Stromal cell of bone marrow (primary cell): Measurements from ENCODE around the gene GTSE1.

Experiments used
- DNase-seq: peaks from one replicate; pipeline ENCODE4 v3.0.0-alpha.2; 2012; ENCODE audit warnings: low read depth

GTSE1 gene

GRCh38 chr22:46379066-46379930, 82.6 kb downstream of the GTSE1 start:
- DNase-seq = no peak

GRCh38 chr22:46380069-46380468, 83.4 kb downstream of the GTSE1 start:
- no peak for DNase-seq
